Stimulated activated CD4-positive, alpha-beta T cell treated with anti-CD3 and anti-CD28 coated beads, Interleukin-15, amount 100 ng/mL, for 24 hours (primary cell): ENCODE results near the gene SASH1.

Experiments used
- DNase-seq: peaks from one replicate; pipeline ENCODE4 v3.0.0-alpha.2; 2020

Gene SASH1

DNA sequence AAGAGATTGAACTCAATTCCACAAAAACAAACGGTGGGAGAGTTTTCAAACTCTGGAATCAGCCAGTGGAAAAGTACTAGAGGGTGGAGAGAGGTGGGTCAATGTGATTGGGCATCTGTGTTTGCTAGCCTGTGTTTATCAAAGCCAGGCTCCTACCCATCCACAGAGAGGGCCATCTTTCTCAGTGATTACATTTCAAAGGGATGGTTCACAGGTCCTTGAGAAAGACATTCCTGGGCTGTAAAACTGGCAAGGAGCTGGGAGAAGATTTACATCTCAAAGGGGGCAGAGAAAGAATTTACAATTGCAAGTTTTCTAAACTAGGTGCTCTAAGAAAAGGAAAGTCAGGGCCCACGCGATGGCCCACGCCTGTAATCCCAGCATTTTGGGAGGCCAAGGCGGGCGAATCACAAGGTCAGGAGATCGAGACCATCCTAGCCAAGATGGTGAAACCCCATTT lies 257.4 kb downstream of the SASH1 start:
- DNase-seq, result no peak
